AG04449 (cell line): ENCODE results near the gene SYNRG.

ENCODE experiments used
- CTCF ChIA-PET: fragments of 350-600 bp; formaldehyde crosslinking; extraction: SDS; loops from one replicate; lab custom pipeline; 2021; ENCODE audit warnings: antibody characterized with exemption; lab: Yijun Ruan, JAX
- POLR2A ChIA-PET: fragments of 400-600, 350-600 bp; formaldehyde crosslinking; extraction: SDS; loops from one replicate; lab custom pipeline; 2020; ENCODE audit warnings: antibody characterized with exemption, inconsistent platforms; lab: Yijun Ruan, JAX
- DNase-seq: peaks from one replicate; pipeline ENCODE4 v3.0.0-alpha.2; 2010; ENCODE audit warnings: low read depth, low spot score
- H3K4me3 ChIP-seq: 2 replicates; pipeline ENCODE4 v1.5.1; 2011; ENCODE audit warnings: low read depth, mild to moderate bottlenecking, control low read depth, low read length
- TF ChIP-seq, protein P1 (sequence below): IDR thresholded peaks from one replicate; pipeline ENCODE4 v1.5.1; 2011; ENCODE audit warnings: mild to moderate bottlenecking, moderate library complexity, low read length, control low read depth, inconsistent platforms; ENCODE audit not compliant: insufficient read depth; ENCODE audit errors: missing control alignments

Gene SYNRG

GRCh38 chr17:37543637-37544052, 65.6 kb downstream of the SYNRG start:
- TF ChIP-seq, protein P1, sequence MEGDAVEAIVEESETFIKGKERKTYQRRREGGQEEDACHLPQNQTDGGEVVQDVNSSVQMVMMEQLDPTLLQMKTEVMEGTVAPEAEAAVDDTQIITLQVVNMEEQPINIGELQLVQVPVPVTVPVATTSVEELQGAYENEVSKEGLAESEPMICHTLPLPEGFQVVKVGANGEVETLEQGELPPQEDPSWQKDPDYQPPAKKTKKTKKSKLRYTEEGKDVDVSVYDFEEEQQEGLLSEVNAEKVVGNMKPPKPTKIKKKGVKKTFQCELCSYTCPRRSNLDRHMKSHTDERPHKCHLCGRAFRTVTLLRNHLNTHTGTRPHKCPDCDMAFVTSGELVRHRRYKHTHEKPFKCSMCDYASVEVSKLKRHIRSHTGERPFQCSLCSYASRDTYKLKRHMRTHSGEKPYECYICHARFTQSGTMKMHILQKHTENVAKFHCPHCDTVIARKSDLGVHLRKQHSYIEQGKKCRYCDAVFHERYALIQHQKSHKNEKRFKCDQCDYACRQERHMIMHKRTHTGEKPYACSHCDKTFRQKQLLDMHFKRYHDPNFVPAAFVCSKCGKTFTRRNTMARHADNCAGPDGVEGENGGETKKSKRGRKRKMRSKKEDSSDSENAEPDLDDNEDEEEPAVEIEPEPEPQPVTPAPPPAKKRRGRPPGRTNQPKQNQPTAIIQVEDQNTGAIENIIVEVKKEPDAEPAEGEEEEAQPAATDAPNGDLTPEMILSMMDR, result no peak
- no peak overlapping the region for H3K4me3 ChIP-seq
- ChIA-PET CTCF (no interaction called here), POLR2A (no interaction called here)
- DNase-seq, result peak; percentile 19

DNA sequence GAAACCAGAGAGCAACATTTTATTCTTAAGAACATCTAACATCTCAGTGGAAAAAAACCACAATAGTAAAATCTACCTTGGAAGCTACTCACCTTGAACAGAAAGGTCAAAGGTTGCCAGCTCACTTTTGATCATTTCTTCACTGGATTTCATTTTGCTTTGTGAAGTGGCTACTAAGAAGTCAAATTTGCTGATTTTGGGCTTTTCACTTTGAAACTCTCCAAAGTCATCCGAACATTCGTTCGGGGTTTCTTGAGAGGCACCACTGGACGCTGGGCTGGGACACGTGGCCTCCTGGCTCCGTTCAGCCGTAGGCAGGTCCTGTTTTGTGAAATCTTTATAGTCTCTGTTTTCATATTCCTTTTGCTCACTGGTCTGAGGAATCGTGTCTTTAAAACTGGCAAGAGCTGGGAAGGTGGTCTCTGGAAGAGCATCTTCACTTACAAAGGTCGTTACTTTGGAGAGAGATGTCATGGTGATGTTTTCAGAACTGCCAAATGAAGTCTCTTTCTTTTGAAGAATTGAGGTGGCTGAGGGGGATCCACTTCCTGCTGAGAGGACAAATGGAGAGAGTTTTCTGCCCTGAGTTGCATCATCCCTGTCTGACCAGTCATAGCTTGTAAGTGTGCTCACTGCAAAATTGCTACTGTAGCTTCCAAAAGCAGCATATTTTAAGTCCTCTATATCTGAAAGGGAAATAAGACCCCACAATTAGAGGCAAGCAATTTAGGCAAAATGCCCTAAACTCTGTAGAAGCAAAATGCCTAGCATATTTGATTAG, 67.1 kb downstream of the SYNRG start:
- POLR2A ChIA-PET, result no interaction called here
- no peak overlapping the region for H3K4me3 ChIP-seq
- DNase-seq, result peak; percentile 73
- CTCF ChIA-PET, result interaction anchor here (1.4 to 1.8 kb wide), 3 partner anchors 15 to 33 kb away, joined by 3 to 8 read pairs (median 5); no protein-coding TSS in a partner anchor
- TF ChIP-seq, protein P1, result no peak

GRCh38 chr17:37538981-37539659, 70.1 kb downstream of the SYNRG start:
- CTCF ChIA-PET, result interaction anchor here (0.5 to 1.5 kb wide), 2 partner anchors 8 to 40 kb away, joined by 3 to 4 read pairs; no protein-coding TSS in a partner anchor
- no peak overlapping the region for H3K4me3 ChIP-seq
- TF ChIP-seq, protein P1, result no peak
- DNase-seq, result no peak
- POLR2A ChIA-PET, result no interaction called here

DNA sequence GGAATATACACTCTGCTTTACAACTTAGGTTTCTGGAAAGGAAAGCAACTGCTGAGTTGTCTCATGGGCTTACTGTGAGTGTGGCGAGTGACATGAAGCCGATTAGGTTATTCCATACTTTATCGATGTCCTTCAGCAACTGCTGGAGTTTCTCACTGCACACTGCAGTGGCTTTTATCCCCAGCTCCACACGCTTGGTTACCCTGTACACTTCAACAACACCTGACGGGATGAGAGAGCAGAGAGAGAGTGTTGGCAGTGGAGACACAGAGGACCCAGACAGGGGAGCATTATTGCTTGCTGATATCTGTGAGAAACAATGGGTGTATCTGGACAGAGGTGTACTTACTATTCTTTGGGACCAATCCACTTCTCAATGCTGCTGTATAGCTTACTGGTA, 73.3 kb downstream of the SYNRG start:
- ChIA-PET POLR2A (interaction anchor here (0.6 kb wide), 1 partner anchor 16 kb away, joined by 4 read pairs; no protein-coding TSS in a partner anchor), CTCF (interaction anchor here (1.2 kb wide), 2 partner anchors 15 to 17 kb away, joined by 3 read pairs; no protein-coding TSS in a partner anchor)

DNA sequence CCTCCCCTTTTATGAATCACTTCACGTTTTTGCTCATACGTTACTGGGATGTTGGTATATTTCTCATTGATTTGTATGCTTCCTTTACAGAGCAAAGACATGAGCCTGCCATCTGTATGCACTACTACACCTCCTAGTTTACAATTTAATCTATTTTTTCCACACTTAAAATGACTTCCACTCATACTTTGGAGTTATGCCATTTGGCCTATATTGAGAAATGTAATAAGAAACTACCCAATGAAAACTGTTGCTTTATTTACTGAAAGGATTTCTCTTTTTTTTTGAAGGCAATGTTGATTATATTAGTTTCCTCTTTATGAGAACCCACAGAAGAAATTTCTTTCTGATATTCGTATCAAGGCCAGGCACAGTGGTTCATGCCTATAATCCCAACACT, 76.5 kb downstream of the SYNRG start:
- CTCF ChIA-PET, result no interaction called here
- TF ChIP-seq, protein P1, result no peak
- POLR2A ChIA-PET, result no interaction called here
- DNase-seq, result no peak
- no peak overlapping the region for H3K4me3 ChIP-seq

More for the DNA sequence above, 73.3 kb downstream of the SYNRG start:
- no peak overlapping the region for H3K4me3 ChIP-seq
- TF ChIP-seq, protein P1, result no peak
- DNase-seq, result no peak

GRCh38 chr17:37530420-37530819, 78.8 kb downstream of the SYNRG start:
- POLR2A ChIA-PET, result no interaction called here
- TF ChIP-seq, protein P1, result no peak
- CTCF ChIA-PET, result interaction anchor here (0.8 to 1.5 kb wide), 4 partner anchors 8 to 15 kb away, joined by 3 to 4 read pairs (median 4); no protein-coding TSS in a partner anchor
- DNase-seq, result no peak
- H3K4me3 ChIP-seq, result no peak overlapping the region
